Cardiac fibroblast (primary cell): Measurements from ENCODE around the gene PTPRD.

Experiments used
- DNase-seq, 2 donors: peaks; one replicate each; pipeline versions ENCODE4 v3.0.0 to v3.0.0-alpha.2; 2010; ENCODE audit warnings: low read depth in 2 of 2
- H3K4me3 ChIP-seq, 2 donors: replicated peaks in 1 of 2; 1 replicate in 1 of 2; 2 replicates in 1 of 2; pipeline ENCODE4 v1.5.1; 2011; ENCODE audit warnings: low read depth in 2 of 2, low read length in 2 of 2, mild to moderate bottlenecking in 2 of 2, moderate library complexity in 1 of 2
- TF ChIP-seq, protein P1 (sequence below): IDR thresholded peaks from one replicate; pipeline ENCODE4 v1.5.1; 2011; ENCODE audit warnings: low read depth, mild to moderate bottlenecking, low read length, inconsistent platforms

The PTPRD gene

GRCh38 chr9:8960254-8960653, 1652.5 kb downstream of the PTPRD start:
- no peak overlapping the region for H3K4me3 ChIP-seq
- TF ChIP-seq, protein P1, sequence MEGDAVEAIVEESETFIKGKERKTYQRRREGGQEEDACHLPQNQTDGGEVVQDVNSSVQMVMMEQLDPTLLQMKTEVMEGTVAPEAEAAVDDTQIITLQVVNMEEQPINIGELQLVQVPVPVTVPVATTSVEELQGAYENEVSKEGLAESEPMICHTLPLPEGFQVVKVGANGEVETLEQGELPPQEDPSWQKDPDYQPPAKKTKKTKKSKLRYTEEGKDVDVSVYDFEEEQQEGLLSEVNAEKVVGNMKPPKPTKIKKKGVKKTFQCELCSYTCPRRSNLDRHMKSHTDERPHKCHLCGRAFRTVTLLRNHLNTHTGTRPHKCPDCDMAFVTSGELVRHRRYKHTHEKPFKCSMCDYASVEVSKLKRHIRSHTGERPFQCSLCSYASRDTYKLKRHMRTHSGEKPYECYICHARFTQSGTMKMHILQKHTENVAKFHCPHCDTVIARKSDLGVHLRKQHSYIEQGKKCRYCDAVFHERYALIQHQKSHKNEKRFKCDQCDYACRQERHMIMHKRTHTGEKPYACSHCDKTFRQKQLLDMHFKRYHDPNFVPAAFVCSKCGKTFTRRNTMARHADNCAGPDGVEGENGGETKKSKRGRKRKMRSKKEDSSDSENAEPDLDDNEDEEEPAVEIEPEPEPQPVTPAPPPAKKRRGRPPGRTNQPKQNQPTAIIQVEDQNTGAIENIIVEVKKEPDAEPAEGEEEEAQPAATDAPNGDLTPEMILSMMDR, result no peak
- no peak for DNase-seq

GRCh38 chr9:8958358-8958757, 1654.4 kb downstream of the PTPRD start:
- TF ChIP-seq, protein P1, result no peak
- DNase-seq, result no peak
- H3K4me3 ChIP-seq, result no peak overlapping the region

- no peak overlapping the region for H3K4me3 ChIP-seq
- TF ChIP-seq, protein P1, result no peak
- no peak for DNase-seq
Observed at GRCh38 chr9:8955315-8955714, 1657.5 kb downstream of the PTPRD start.

DNA sequence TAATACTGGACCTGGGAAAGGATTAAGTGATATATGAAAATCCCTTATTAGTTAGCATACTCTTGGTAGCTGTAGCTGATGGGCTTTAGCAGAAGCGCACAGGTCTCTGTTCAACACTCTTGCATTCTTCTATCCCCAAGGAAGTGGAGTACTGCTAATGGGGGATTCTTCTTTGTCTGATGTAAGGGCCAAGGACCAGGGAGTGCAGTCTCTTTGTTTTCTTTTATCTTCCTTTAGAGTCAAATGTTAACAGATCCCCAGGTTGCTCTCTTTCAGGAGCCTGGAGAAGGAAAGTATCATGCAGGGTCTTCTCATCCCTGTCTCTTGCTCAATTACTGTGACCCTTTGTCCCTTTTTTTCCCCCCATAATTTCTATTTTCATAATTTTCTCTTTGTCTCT, 1666.3 kb downstream of the PTPRD start:
- no peak overlapping the region for H3K4me3 ChIP-seq
- no peak for DNase-seq
- TF ChIP-seq, protein P1, result no peak

DNA sequence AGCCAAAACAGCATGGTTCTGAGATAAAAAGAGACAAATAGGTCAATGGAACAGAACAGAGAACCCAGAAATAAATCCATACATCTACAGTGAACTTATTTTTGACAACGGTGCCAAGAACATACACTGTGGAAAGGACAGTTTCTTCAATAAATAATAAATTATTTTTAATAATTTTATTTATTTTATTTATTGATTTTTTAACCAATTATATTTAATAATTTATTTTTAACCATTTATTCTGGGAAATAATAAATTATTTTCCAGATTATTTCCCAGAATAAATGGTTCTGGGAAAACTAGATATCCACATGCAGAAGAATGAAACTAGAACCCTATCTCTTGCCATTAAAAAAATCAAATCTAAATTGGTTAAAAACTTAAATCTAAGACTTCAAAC, 1669.4 kb downstream of the PTPRD start:
- H3K4me3 ChIP-seq, result no peak overlapping the region
- TF ChIP-seq, protein P1, result no peak
- DNase-seq, result no peak

DNA sequence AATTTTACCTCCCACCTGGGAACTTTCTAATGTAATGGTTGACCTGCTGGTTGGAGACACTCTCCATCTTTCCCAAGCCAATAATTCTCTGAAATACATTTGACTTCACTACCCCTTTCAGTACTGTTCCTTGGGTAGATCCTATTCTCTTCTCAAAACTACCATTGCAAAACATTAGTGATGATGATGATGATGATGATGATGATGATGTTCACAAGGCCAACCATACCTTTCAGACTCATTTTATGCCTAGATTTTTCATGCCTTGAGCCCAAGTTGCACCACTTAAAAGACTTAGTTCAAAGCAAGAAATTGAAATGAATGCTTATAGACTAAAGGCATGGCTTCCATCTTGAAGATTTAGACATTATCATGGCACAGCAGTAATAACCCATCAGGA, 1672.2 kb downstream of the PTPRD start:
- TF ChIP-seq, protein P1, result no peak
- no peak overlapping the region for H3K4me3 ChIP-seq
- no peak for DNase-seq

GRCh38 chr9:8926461-8926860, 1686.3 kb downstream of the PTPRD start:
- TF ChIP-seq, protein P1, result no peak
- H3K4me3 ChIP-seq, result no peak overlapping the region
- DNase-seq, result no peak
